ENCODE results near the gene LBH. TPM values are rescaled to one million over a fixed set of nuclear protein-coding genes. Genes with fewer than 3 reads are reported as not detected.

The LBH gene
- total RNA-seq, 4 donors from 2014 or later = 104 to 206 (median 126) TPM

DNA sequence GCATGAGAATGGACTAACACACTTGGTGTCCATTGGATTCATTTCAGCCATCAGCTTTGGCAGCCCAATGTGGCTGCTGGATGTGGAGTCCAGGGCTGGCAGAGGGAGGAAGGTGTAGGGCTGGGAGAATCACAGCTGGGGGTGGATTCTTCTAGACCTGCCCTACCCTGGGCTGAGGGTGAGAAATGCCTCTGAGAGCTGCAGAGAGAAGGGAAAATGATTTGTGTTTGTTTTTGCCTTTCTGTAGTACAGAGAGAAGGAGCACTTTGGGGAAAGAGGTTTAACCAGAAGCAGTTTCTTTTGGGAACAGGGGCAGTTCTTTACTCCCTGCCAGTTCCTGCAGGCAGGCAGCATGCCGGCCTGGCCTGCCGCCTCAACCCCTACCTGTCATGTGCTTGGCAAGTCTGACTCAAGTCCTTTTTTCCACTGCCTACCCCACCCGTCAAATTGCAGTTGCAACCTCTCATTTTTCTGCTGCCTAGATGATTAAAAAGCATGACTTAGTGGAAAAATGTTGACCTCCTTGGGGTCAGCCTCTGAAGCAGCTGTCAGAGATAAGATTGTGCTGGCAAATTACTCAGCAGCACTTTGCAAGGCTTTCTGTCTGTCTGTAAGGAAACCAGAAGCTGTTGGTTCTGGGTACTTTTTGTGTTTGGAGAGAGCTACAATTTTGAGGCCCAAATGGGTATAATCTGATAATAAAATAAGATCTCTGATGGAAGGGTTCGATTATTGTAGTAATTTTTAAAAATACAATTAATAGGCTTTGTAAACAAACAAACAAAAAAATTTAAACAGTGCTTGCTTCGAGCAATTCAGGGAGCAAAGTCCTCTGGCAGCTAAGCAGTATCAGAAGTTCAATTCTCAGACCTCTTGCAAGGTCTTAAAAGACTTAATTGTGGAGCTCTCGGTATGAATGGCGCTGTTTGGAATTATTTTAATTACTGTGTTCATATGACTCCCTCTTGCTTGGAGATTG lies 21.7 kb downstream of the LBH start:
- peak overlapping the region; percentile 52 to 77 (median 72) for H3K27ac ChIP-seq
- peak in 1 of 2 donors; percentile 30 for TF ChIP-seq POLR2A (IDR thresholded peaks at IDR 0.05)
- TF ChIP-seq CTCF (IDR thresholded peaks at IDR 0.05) = no peak
- H3K36me3 ChIP-seq = peaks cover 11 to 14% of the 10 kb centered on the region in 2 donors
- peak; percentile 86 to 89 for DNase-seq
- no peak overlapping the region for H3K4me3 ChIP-seq (replicated peaks in 1 of 3)
- no peaks in the 10 kb centered on the region for H3K27me3 ChIP-seq
- 32 to 36% methylated on average over 7 of the region's 7 CpGs for WGBS, 2 donors
- no peaks in the 10 kb centered on the region for H3K9me3 ChIP-seq
- intact Hi-C loops (cut with DNase I) = no loop called here
- H3K4me1 ChIP-seq = peaks cover 47 to 62% of the 10 kb centered on the region in 2 donors

DNA sequence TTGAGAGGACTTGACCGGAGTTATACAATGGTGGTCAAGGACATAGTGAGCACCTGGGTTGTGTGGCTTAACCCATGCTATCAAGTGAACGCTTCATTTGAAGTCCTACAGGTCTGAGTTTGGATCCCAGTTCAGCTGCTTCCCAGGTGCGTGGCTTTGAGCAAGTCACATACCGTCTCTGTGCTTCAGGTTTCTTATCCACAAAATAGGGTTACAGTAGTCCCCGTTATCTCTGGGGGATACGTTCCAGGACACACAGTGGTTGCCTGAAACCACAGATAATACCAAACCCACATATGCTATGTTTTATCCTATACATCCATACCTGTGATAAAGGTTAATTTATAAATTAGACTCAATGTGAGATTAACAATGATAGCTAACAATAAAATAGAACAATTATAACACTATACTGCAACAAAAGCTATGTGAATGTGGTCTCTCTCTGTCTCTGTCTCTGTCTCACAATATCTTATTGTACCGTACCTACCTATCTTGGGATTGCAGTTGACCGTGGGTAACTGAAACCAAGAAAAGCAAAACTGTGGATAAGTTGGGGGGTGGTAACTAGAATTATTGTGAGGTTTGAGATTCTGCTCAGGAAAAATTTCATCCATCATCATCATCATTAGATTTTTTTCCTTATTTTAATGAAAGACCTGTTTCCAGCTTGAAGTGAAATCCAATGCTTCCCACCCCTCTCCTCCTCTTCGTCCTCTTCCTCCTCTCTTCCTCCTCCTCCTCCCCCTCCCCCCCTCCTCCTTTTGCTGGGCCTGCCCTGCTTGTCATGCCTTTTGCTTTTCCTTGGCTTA lies 22.7 kb downstream of the LBH start:
- no peaks in the 10 kb centered on the region for H3K9me3 ChIP-seq
- H3K4me1 ChIP-seq = peaks cover 47 to 56% of the 10 kb centered on the region in 2 donors
- DNase-seq = no peak
- TF ChIP-seq CTCF (IDR thresholded peaks at IDR 0.05) (no peak), POLR2A (IDR thresholded peaks at IDR 0.05) (no peak)
- peak overlapping the region; percentile 52 to 77 (median 72) for H3K27ac ChIP-seq
- H3K27me3 ChIP-seq = no peaks in the 10 kb centered on the region
- 82% methylated on average over 9 of the region's 9 CpGs for WGBS, 2 donors
- H3K4me3 ChIP-seq (replicated peaks in 1 of 3) = no peak overlapping the region
- H3K36me3 ChIP-seq = peaks cover 22 to 24% of the 10 kb centered on the region in 2 donors
- intact Hi-C loops (cut with DNase I) = no loop called here

DNA sequence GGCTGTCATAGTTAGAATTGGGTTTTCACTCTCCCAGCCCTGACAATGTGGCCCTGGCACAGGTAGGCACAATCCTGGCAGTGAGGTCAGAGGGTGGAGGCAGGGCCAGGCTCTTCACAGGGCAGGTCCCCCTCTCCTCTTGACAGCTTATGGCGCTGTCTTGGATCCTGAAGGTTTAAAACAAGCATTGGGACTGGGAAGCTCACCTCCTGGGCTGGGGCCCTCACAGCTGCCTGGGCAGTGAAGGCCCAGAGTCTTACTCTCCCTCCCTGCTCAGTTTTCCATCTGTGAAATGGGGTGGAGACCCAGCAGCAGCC lies 23.3 kb downstream of the LBH start:
- no peak for TF ChIP-seq POLR2A (IDR thresholded peaks at IDR 0.05)
- no peak for TF ChIP-seq CTCF (IDR thresholded peaks at IDR 0.05)
- no peaks in the 10 kb centered on the region for H3K9me3 ChIP-seq
- 58 to 78% methylated on average over 1 of the region's 1 CpG for WGBS, 2 donors
- peak; percentile 55 to 64 for DNase-seq
- H3K4me1 ChIP-seq = peaks cover 47 to 55% of the 10 kb centered on the region in 2 donors
- intact Hi-C loops (cut with DNase I) = no loop called here
- no peaks in the 10 kb centered on the region for H3K27me3 ChIP-seq
- H3K27ac ChIP-seq = peak overlapping the region; percentile 52 to 77 (median 62)
- peaks cover 26 to 30% of the 10 kb centered on the region in 2 donors for H3K36me3 ChIP-seq
- H3K4me3 ChIP-seq (replicated peaks in 1 of 3) = no peak overlapping the region

DNA sequence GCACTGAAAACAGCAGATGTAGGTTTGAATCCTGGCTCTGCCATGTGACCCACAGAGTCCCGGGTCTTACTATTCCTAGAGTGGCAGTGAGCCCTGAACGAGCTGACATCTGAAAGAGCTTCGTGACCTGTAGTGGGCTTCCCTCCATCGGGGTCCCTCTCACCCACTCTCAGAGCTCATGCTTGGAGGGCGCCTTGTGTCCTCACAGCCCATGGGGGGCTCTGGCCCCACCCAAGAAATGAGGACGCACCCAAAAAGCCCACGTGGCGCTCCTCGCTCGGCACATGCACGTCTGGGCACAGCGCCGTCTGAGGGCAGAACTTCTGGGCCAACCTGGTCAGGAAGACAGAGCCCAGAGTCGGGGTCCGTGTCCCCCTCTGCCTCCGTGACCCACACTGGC lies 23.7 kb downstream of the LBH start:
- intact Hi-C loops (cut with DNase I) = no loop called here
- DNase-seq = no peak
- Histone ChIP-seq H3K27ac (peak overlapping the region; percentile 52 to 77 (median 62)), H3K4me3 (replicated peaks in 1 of 3) (no peak overlapping the region), H3K4me1 (peaks cover 47 to 55% of the 10 kb centered on the region in 2 donors), H3K36me3 (peaks cover 26 to 30% of the 10 kb centered on the region in 2 donors), H3K27me3 (no peaks in the 10 kb centered on the region), H3K9me3 (no peaks in the 10 kb centered on the region)
- 84 to 87% methylated on average over 16 of the region's 16 CpGs for WGBS, 2 donors
- TF ChIP-seq CTCF (IDR thresholded peaks at IDR 0.05) = no peak
- no peak for TF ChIP-seq POLR2A (IDR thresholded peaks at IDR 0.05)

All from thyroid gland (tissue), 4 donors.